Measurements from ENCODE around the gene TSSK6. TPM values are rescaled to one million over a fixed set of nuclear protein-coding genes. Genes with fewer than 3 reads are reported as not detected.
A peak's percentile ranks its signal among the peaks of the same experiment; 100 is the strongest.

TSSK6 gene
- total RNA-seq, 3 donors from 2014 or later, result 0.96 to 2.9 (median 2.3) TPM

GRCh38 chr19:19541616-19542015 lies 26.3 kb upstream of the TSSK6 start:
- no peak for TF ChIP-seq POLR2AphosphoS5 (IDR thresholded peaks at IDR 0.05)
- TF ChIP-seq CTCF (IDR thresholded peaks at IDR 0.05), result no peak
- TF ChIP-seq POLR2A (IDR thresholded peaks at IDR 0.05), result no peak
- H3K9me3 ChIP-seq, result peaks cover 0 to 5% of the 10 kb centered on the region in 2 donors
- DNase-seq (ENCODE audit: low spot score in 2 of 2), result no peak
- H3K27me3 ChIP-seq, result no peaks in the 10 kb centered on the region
- intact Hi-C loops (cut with DNase I; ENCODE audit: low total_unique reads), result no loop called here
- no peaks in the 10 kb centered on the region for H3K36me3 ChIP-seq
- H3K4me3 ChIP-seq, result peak overlapping the region in 2 of 3 donors; percentile 39 to 54
- no peak overlapping the region for H3K27ac ChIP-seq
- H3K4me1 ChIP-seq, result peaks cover 0 to 7% of the 10 kb centered on the region in 2 donors

- TF ChIP-seq CTCF (IDR thresholded peaks at IDR 0.05) (no peak), POLR2A (IDR thresholded peaks at IDR 0.05) (no peak), POLR2AphosphoS5 (IDR thresholded peaks at IDR 0.05) (no peak)
- H3K4me3 ChIP-seq, result peak overlapping the region in 2 of 3 donors; percentile 39 to 54
Observed at GRCh38 chr19:19540715-19541515, 25.6 kb upstream of the TSSK6 start.

GRCh38 chr19:19540064-19540714 lies 24.8 kb upstream of the TSSK6 start:
- no peaks in the 10 kb centered on the region for H3K36me3 ChIP-seq
- H3K4me3 ChIP-seq, result peak overlapping the region in 2 of 3 donors; percentile 39 to 54
- peaks cover 0 to 7% of the 10 kb centered on the region in 2 donors for H3K4me1 ChIP-seq
- H3K9me3 ChIP-seq, result peaks cover 0 to 5% of the 10 kb centered on the region in 2 donors
- DNase-seq (ENCODE audit: low spot score in 2 of 2), result no peak
- TF ChIP-seq CTCF (IDR thresholded peaks at IDR 0.05), result no peak
- no peak for TF ChIP-seq POLR2AphosphoS5 (IDR thresholded peaks at IDR 0.05)
- no peak for TF ChIP-seq POLR2A (IDR thresholded peaks at IDR 0.05)
- no peaks in the 10 kb centered on the region for H3K27me3 ChIP-seq
- intact Hi-C loops (cut with DNase I; ENCODE audit: low total_unique reads), result no loop called here
- no peak overlapping the region for H3K27ac ChIP-seq

More at GRCh38 chr19:19540715-19541515, 25.6 kb upstream of the TSSK6 start:
- Histone ChIP-seq H3K4me1 (peaks cover 0 to 7% of the 10 kb centered on the region in 2 donors), H3K9me3 (peaks cover 0 to 5% of the 10 kb centered on the region in 2 donors), H3K27ac (no peak overlapping the region), H3K27me3 (no peaks in the 10 kb centered on the region), H3K36me3 (no peaks in the 10 kb centered on the region)
- intact Hi-C loops (cut with DNase I; ENCODE audit: low total_unique reads), result no loop called here
- peak in 1 of 2 donors; percentile 48 for DNase-seq (ENCODE audit: low spot score in 2 of 2)

GRCh38 chr19:19539698-19540063 lies 24.3 kb upstream of the TSSK6 start:
- Histone ChIP-seq H3K4me1 (peaks cover 0 to 7% of the 10 kb centered on the region in 2 donors), H3K27me3 (no peaks in the 10 kb centered on the region), H3K9me3 (peaks cover 0 to 5% of the 10 kb centered on the region in 2 donors), H3K36me3 (no peaks in the 10 kb centered on the region), H3K4me3 (no peak overlapping the region), H3K27ac (no peak overlapping the region)
- TF ChIP-seq POLR2AphosphoS5 (IDR thresholded peaks at IDR 0.05) (no peak), CTCF (IDR thresholded peaks at IDR 0.05) (no peak), POLR2A (IDR thresholded peaks at IDR 0.05) (no peak)
- intact Hi-C loops (cut with DNase I; ENCODE audit: low total_unique reads), result loop anchor here (10.0 kb wide), 1 partner anchor 415 kb away; no protein-coding TSS in a partner anchor
- no peak for DNase-seq (ENCODE audit: low spot score in 2 of 2)

GRCh38 chr19:19538785-19539166 lies 23.4 kb upstream of the TSSK6 start:
- H3K27ac ChIP-seq, result no peak overlapping the region
- no peaks in the 10 kb centered on the region for H3K36me3 ChIP-seq
- peaks cover 0 to 7% of the 10 kb centered on the region in 2 donors for H3K4me1 ChIP-seq
- H3K4me3 ChIP-seq, result peak overlapping the region in 2 of 3 donors; percentile 52 to 70
- no peak for TF ChIP-seq POLR2A (IDR thresholded peaks at IDR 0.05)
- no peak for TF ChIP-seq CTCF (IDR thresholded peaks at IDR 0.05)
- TF ChIP-seq POLR2AphosphoS5 (IDR thresholded peaks at IDR 0.05), result no peak
- DNase-seq (ENCODE audit: low spot score in 2 of 2), result no peak
- intact Hi-C loops (cut with DNase I; ENCODE audit: low total_unique reads), result loop anchor here (10.0 kb wide), 1 partner anchor 416 kb away; no protein-coding TSS in a partner anchor
- H3K9me3 ChIP-seq, result peaks cover 0 to 5% of the 10 kb centered on the region in 2 donors
- no peaks in the 10 kb centered on the region for H3K27me3 ChIP-seq
